HepG2 (cell line): ENCODE results near the gene RPGRIP1. TPM values are rescaled to one million over a fixed set of nuclear protein-coding genes. Genes with fewer than 3 reads are reported as not detected.

Source experiments
- ATAC-seq: fragments of 200-7000 bp; cut with Tn5 transposase; 3 replicates; pipeline ENCODE4 v1.9.1; 2020; ENCODE audit warnings: mild to moderate bottlenecking, moderate library complexity
- BruUV-seq: library from RNA; stranded (reverse); fragments of 400-500 nt; replicated peaks from 2 replicates; lab custom pipeline; 2021; lab: Mats Ljungman, UMichigan
- CTCF ChIA-PET: fragments of 300-600 bp; formaldehyde crosslinking; extraction: SDS; loops from one replicate; lab custom pipeline; 2021; ENCODE audit warnings: low total read pairs, inconsistent platforms, low intra/inter-chr PET ratio; lab: Yijun Ruan, JAX
- POLR2A ChIA-PET: fragments of 350-600 bp; sonication (Branson Sonifier 250); formaldehyde crosslinking; loops from one replicate; lab custom pipeline; 2020; ENCODE audit warnings: antibody characterized with exemption, inconsistent platforms; lab: Yijun Ruan, JAX
- DNase-seq: peaks from one replicate; pipeline ENCODE4 v3.0.0-alpha.2; 2015; ENCODE audit warnings: low spot score
- FAIRE-seq: peaks from 3 replicates; lab custom pipeline; 2011; peaks lifted over from hg19 to GRCh38; lab: Jason Lieb, UNC
- H2AFZ ChIP-seq: one replicate; pipeline ENCODE4 v1.6.1; 2011; ENCODE audit warnings: low read length, inconsistent platforms
- H3K27ac ChIP-seq: fragments of 300-600 bp; 3 replicates; pipeline ENCODE4 v1.8.0; 2011; ENCODE audit warnings: mixed run types, mild to moderate bottlenecking, mixed read lengths, low read length, inconsistent platforms; ENCODE audit not compliant: insufficient read depth; ENCODE audit errors: extremely low read length
- H3K27me3 ChIP-seq, 2 experiments: fragments of 200-600 bp in 1 of 2; 2 replicates in 1 of 2; 3 replicates in 1 of 2; pipeline versions ENCODE4 v1.6.0 to v1.8.0; 2011; ENCODE audit warnings: low read length in 2 of 2, mild to moderate bottlenecking in 2 of 2, moderate library complexity in 2 of 2, inconsistent platforms in 1 of 2; ENCODE audit not compliant: insufficient read depth in 2 of 2, control insufficient read depth in 1 of 2
- H3K36me3 ChIP-seq, 2 experiments: fragments of 200-600 bp in 1 of 2; replicated peaks in 1 of 2; 2 replicates in 1 of 2; 3 replicates in 1 of 2; pipeline versions ENCODE4 v1.5.1 to v1.8.0; 2011; ENCODE audit warnings: low read length in 2 of 2, inconsistent platforms in 1 of 2; ENCODE audit not compliant: insufficient read depth in 2 of 2, control insufficient read depth in 1 of 2
- H3K4me1 ChIP-seq: 2 replicates; pipeline ENCODE4 v1.5.1; 2012; ENCODE audit warnings: low read length, inconsistent platforms; ENCODE audit not compliant: insufficient read depth
- H3K4me2 ChIP-seq: 2 replicates; pipeline ENCODE4 v1.6.0; 2011; ENCODE audit warnings: low read depth, low read length, inconsistent platforms
- H3K4me3 ChIP-seq, 3 experiments: fragments of 200-600 bp in 1 of 3; sonication (generic), shearing (Covaris generic) in 1 of 3; replicated peaks in 1 of 3; 2 replicates each; pipeline ENCODE4 v1.5.1; 2011 to 2016; ENCODE audit warnings: low read length in 3 of 3, inconsistent platforms in 2 of 3, low read depth in 2 of 3, mild to moderate bottlenecking in 2 of 3, control low read depth in 1 of 3, mixed read lengths in 1 of 3; ENCODE audit not compliant: insufficient read depth in 1 of 3
- H3K79me2 ChIP-seq: one replicate; pipeline ENCODE4 v1.6.1; 2011; ENCODE audit warnings: low read length, inconsistent platforms; ENCODE audit not compliant: insufficient read depth
- H3K9ac ChIP-seq: 2 replicates; pipeline ENCODE4 v1.6.0; 2011; ENCODE audit warnings: mild to moderate bottlenecking, low read depth, low read length, inconsistent platforms; ENCODE audit not compliant: insufficient read depth
- H3K9me3 ChIP-seq: 2 replicates; pipeline ENCODE4 v1.5.1; 2012; ENCODE audit warnings: mild to moderate bottlenecking, low read length
- H4K20me1 ChIP-seq: 2 replicates; pipeline ENCODE4 v1.6.0; 2011; ENCODE audit warnings: inconsistent platforms, mild to moderate bottlenecking, low read length, moderate library complexity; ENCODE audit not compliant: insufficient read depth
- FUBP1 ChIP-seq: sonication (generic); formaldehyde crosslinking; IDR thresholded peaks from 2 replicates; pipeline ENCODE4 v1.5.1; 2020; ENCODE audit warnings: missing genetic modification reagents, mild to moderate bottlenecking, borderline replicate concordance
- KLF9 ChIP-seq: IDR thresholded peaks from 2 replicates; pipeline ENCODE4 v1.6.1; 2016; ENCODE audit warnings: low read depth
- NFYB ChIP-seq: sonication (generic); formaldehyde crosslinking; IDR thresholded peaks from 2 replicates; pipeline ENCODE4 v1.4.0; 2020; ENCODE audit warnings: missing genetic modification reagents
- NRL ChIP-seq: sonication (generic); formaldehyde crosslinking; IDR thresholded peaks from 2 replicates; pipeline ENCODE4 v1.5.0; 2020; ENCODE audit warnings: missing genetic modification reagents, mild to moderate bottlenecking, moderate library complexity, borderline replicate concordance
- PCBP2 ChIP-seq: fragments of 200-400 bp; formaldehyde crosslinking; optimal IDR thresholded peaks from 2 replicates; pipeline ENCODE3; 2018; ENCODE audit warnings: low read length, low read depth; ENCODE audit not compliant: poor library complexity, severe bottlenecking
- PTBP1 ChIP-seq: fragments of 200-400 bp; formaldehyde crosslinking; IDR thresholded peaks from 2 replicates; pipeline ENCODE4 v1.6.1; 2018; ENCODE audit warnings: low read length, low read depth; ENCODE audit not compliant: poor library complexity, severe bottlenecking
- SMC3 ChIP-seq: IDR thresholded peaks from 2 replicates; pipeline ENCODE4 v1.6.1; 2011; ENCODE audit warnings: low read length, improper control_type of control experiment
- SP2 ChIP-seq: sonication (generic); formaldehyde crosslinking; IDR thresholded peaks from 2 replicates; pipeline ENCODE4 v1.5.1; 2020; ENCODE audit warnings: mild to moderate bottlenecking, missing genetic modification reagents
- THAP9 ChIP-seq: sonication (generic); formaldehyde crosslinking; IDR thresholded peaks from 2 replicates; pipeline ENCODE4; 2020; ENCODE audit warnings: missing genetic modification reagents, mild to moderate bottlenecking, borderline replicate concordance
- ZNF12 ChIP-seq: sonication (generic); formaldehyde crosslinking; IDR thresholded peaks from 2 replicates; pipeline ENCODE4 v1.5.0; 2020; ENCODE audit warnings: missing genetic modification reagents
- ZNF281 ChIP-seq: sonication (generic); formaldehyde crosslinking; IDR thresholded peaks from 2 replicates; pipeline ENCODE4 v1.4.0; 2020; ENCODE audit warnings: missing genetic modification reagents, borderline replicate concordance
- ZNF883 ChIP-seq: sonication (generic); formaldehyde crosslinking; IDR thresholded peaks from 2 replicates; pipeline ENCODE4 v1.5.1; 2020; ENCODE audit warnings: mild to moderate bottlenecking, missing genetic modification reagents; ENCODE audit errors: not compliant biosample characterization
- WGBS: methylation state at CpG from one replicate; pipeline ENCODE4 v1.1.6; 2017; ENCODE audit warnings: low lambda C conversion rate; 5-methylcytosine and 5-hydroxymethylcytosine counted together
- in situ Hi-C: cut with HindIII; loops from 2 replicates; pipeline ENCODE4 v1.10.0; 2017; ENCODE audit warnings: low pct_unique_long_range_greater_than_20kb; ENCODE audit not compliant: extremely low pct_ligation_motif_present
- intact Hi-C: fragments of 100-400 bp; cut with micrococcal nuclease; formaldehyde crosslinking; loops from one replicate; pipeline ENCODE4 v1.10.0; 2022; ENCODE audit not compliant: unreplicated experiment
- polyA plus RNA-seq, 8 experiments: library from polyadenylated mRNA; depleted of rRNA in 3 of 8; stranded (reverse) in 7 of 8; unstranded in 1 of 8; fragments of >200 nt; fragmentation: Illumina TruSeq in 4 of 8; extraction: Trizol in 4 of 8; gene quantifications; 2 replicates each; pipeline versions ENCODE4 v1.2.1 to v1.2.3, GENCODE V29; 2011 to 2016; ENCODE audit warnings: low read depth in 4 of 8, missing spikeins in 1 of 8, mixed read lengths in 1 of 8; ENCODE audit not compliant: insufficient read depth in 1 of 8
- total RNA-seq, 5 experiments: library from RNA; depleted of rRNA; stranded (reverse); fragments of >200 nt; fragmentation: Illumina TruSeq; extraction: Trizol; gene quantifications; 2 replicates each; pipeline ENCODE4 v1.2.3, GENCODE V29; 2016; ENCODE audit warnings: low read depth in 1 of 5

The RPGRIP1 gene
- total and polyA plus RNA-seq, 2 of the 13 experiments (the other 11 are each of a cell fraction or from before 2014, with no cell fraction given): 0.13 to 1.1 TPM

GRCh38 chr14:21268617-21269251 lies 11.1 kb upstream of the RPGRIP1 start (continued):
- TF ChIP-seq PCBP2 (peak; percentile 40), ZNF281 (peak; percentile 92), ZNF883 (CRISPR knock-in tag) (no peak), PTBP1 (no peak), SP2 (CRISPR knock-in tag) (no peak)

GRCh38 chr14:21269252-21270046 lies 10.4 kb upstream of the RPGRIP1 start, which contains the start of gene HNRNPC:
Gene HNRNPC, minus strand, starts transcription at chr14:21269442. Its CDS starts 35,249 bp downstream, at chr14:21234193.
- FAIRE-seq: peak; percentile 92
- peaks cover 32% of the 10 kb centered on the region for H3K4me1 ChIP-seq
- peaks cover 52% of the 10 kb centered on the region for H3K79me2 ChIP-seq
- ChIA-PET POLR2A (interaction anchor here (0.6 to 6.0 kb wide), 4 partner anchors 9 to 32 kb away, joined by 3 to 68 read pairs (median 4); no protein-coding TSS in a partner anchor), CTCF (no interaction called here)
- H3K4me3 ChIP-seq: peak within 1 kb of the TSS; percentile 86 to 98 (median 90)
- in situ Hi-C loops (no loop called here), intact Hi-C loops (loop anchor here (1.0 to 2.0 kb wide), 2 partner anchors 39 to 208 kb away; partner anchors contain the start of gene TOX4)
- WGBS: 1% methylated on average over 49 of the region's 49 CpGs
- H3K4me2 ChIP-seq: peak within 1 kb of the TSS; percentile 88
- peaks cover 47% of the 10 kb centered on the region for H4K20me1 ChIP-seq
- BruUV-seq: no TSS peak
- no peaks in the 10 kb centered on the region for H3K9me3 ChIP-seq
- H3K27me3 ChIP-seq: peaks cover 0 to 5% of the 10 kb centered on the region in 2 experiments; a peak in 2 of 5 replicates
- DNase-seq: peak; percentile 100
- H3K36me3 ChIP-seq: peaks cover 4 to 26% of the 10 kb centered on the region in 2 experiments
- H3K27ac ChIP-seq: peak within 1 kb of the TSS; percentile 92
- peak within 1 kb of the TSS; percentile 100 for H3K9ac ChIP-seq
- peak within 1 kb of the TSS; percentile 93 for H2AFZ ChIP-seq
- ATAC-seq: peak; percentile 96
- no peak; the same call in 1 of the 2 replicates for TF ChIP-seq SMC3
- TF ChIP-seq NRL (CRISPR knock-in tag): peak; percentile 97
- no peak; the same call in 1 of the 2 replicates for TF ChIP-seq ZNF12 (CRISPR knock-in tag)
- TF ChIP-seq KLF9 (CRISPR knock-in tag): peak; percentile 81; the same call in 1 of the 2 replicates
- peak; percentile 99 for TF ChIP-seq THAP9 (CRISPR knock-in tag)
- TF ChIP-seq NFYB (CRISPR knock-in tag): peak; percentile 99
- TF ChIP-seq FUBP1: no peak
